Measurements from ENCODE around the gene LYVE1.
A peak's percentile ranks its signal among the peaks of the same experiment; 100 is the strongest.

LYVE1 gene

GRCh38 chr11:10568486-10568941 lies at the start of gene LYVE1:
Gene LYVE1 (minus strand): TSS chr11:10568665. CDS start chr11:10568532, 133 bp downstream.
- peak within 1 kb of the TSS in 4 of 21 experiments; percentile 0 to 45 (median 24) for H3K27ac ChIP-seq
- no peak within 1 kb of the TSS for H3K4me3 ChIP-seq

- H3K4me3 ChIP-seq = no peak overlapping the region
- peak overlapping the region in 1 of 21 experiments; percentile 35 for H3K27ac ChIP-seq
Measured at GRCh38 chr11:10617551-10617950, 49.1 kb upstream of the LYVE1 start.

- no peak overlapping the region for H3K4me3 ChIP-seq
- H3K27ac ChIP-seq = peak overlapping the region in 3 of 21 experiments; percentile 38 to 59 (median 54)
Measured at GRCh38 chr11:10611979-10612862, 43.8 kb upstream of the LYVE1 start.

GRCh38 chr11:10609636-10610035 lies 41.2 kb upstream of the LYVE1 start:
- H3K4me3 ChIP-seq = no peak overlapping the region
- no peak overlapping the region for H3K27ac ChIP-seq

- Histone ChIP-seq H3K4me3 (no peak overlapping the region), H3K27ac (peak overlapping the region in 5 of 21 experiments; percentile 10 to 72 (median 45))
Measured at GRCh38 chr11:10608584-10608983, 40.1 kb upstream of the LYVE1 start.

- no peak overlapping the region for H3K4me3 ChIP-seq
- H3K27ac ChIP-seq = peak overlapping the region in 8 of 21 experiments; percentile 10 to 75 (median 52)
Measured at GRCh38 chr11:10607462-10608132, 39.1 kb upstream of the LYVE1 start.

GRCh38 chr11:10606536-10607208 lies 38.2 kb upstream of the LYVE1 start:
- Histone ChIP-seq H3K4me3 (no peak overlapping the region), H3K27ac (peak overlapping the region in 15 of 21 experiments; percentile 18 to 75 (median 52))

GRCh38 chr11:10605941-10606381 lies 37.5 kb upstream of the LYVE1 start:
- no peak overlapping the region for H3K4me3 ChIP-seq
- peak overlapping the region in 13 of 21 experiments; percentile 19 to 75 (median 52) for H3K27ac ChIP-seq

- peak overlapping the region in 4 of 21 experiments; percentile 55 to 73 (median 68) for H3K27ac ChIP-seq
- no peak overlapping the region for H3K4me3 ChIP-seq
Measured at GRCh38 chr11:10604798-10605197, 36.3 kb upstream of the LYVE1 start.

GRCh38 chr11:10604340-10604748 lies 35.9 kb upstream of the LYVE1 start:
- Histone ChIP-seq H3K27ac (peak overlapping the region in 13 of 21 experiments; percentile 22 to 75 (median 58)), H3K4me3 (no peak overlapping the region)

GRCh38 chr11:10603721-10604297 lies 35.3 kb upstream of the LYVE1 start:
- Histone ChIP-seq H3K27ac (peak overlapping the region in 14 of 21 experiments; percentile 2 to 75 (median 56)), H3K4me3 (no peak overlapping the region)

GRCh38 chr11:10602945-10603344 lies 34.5 kb upstream of the LYVE1 start:
- no peak overlapping the region for H3K27ac ChIP-seq
- no peak overlapping the region for H3K4me3 ChIP-seq

GRCh38 chr11:10602366-10602765 lies 33.9 kb upstream of the LYVE1 start:
- Histone ChIP-seq H3K4me3 (no peak overlapping the region), H3K27ac (peak overlapping the region in 2 of 21 experiments; percentile 18 to 35)

GRCh38 chr11:10601837-10602236 lies 33.4 kb upstream of the LYVE1 start:
- Histone ChIP-seq H3K4me3 (no peak overlapping the region), H3K27ac (peak overlapping the region in 4 of 21 experiments; percentile 10 to 35 (median 18))

GRCh38 chr11:10600570-10601248 lies 32.2 kb upstream of the LYVE1 start:
- peak overlapping the region in 3 of 21 experiments; percentile 2 to 59 (median 45) for H3K27ac ChIP-seq
- H3K4me3 ChIP-seq = no peak overlapping the region

GRCh38 chr11:10599388-10600175 lies 31.1 kb upstream of the LYVE1 start:
- no peak overlapping the region for H3K27ac ChIP-seq
- H3K4me3 ChIP-seq = no peak overlapping the region

- H3K4me3 ChIP-seq = no peak overlapping the region
- H3K27ac ChIP-seq = peak overlapping the region in 1 of 21 experiments; percentile 43
Measured at GRCh38 chr11:10598816-10599215, 30.4 kb upstream of the LYVE1 start.

GRCh38 chr11:10597877-10598351 lies 29.4 kb upstream of the LYVE1 start:
- Histone ChIP-seq H3K4me3 (no peak overlapping the region), H3K27ac (peak overlapping the region in 1 of 21 experiments; percentile 43)

Data from skin epidermis (tissue), 12 donors.